ENCODE results near the gene FLACC1.
"Not testable (repeated sequence)": the region's sequence is repeated elsewhere in the genome, so short reads cannot be mapped to it uniquely, and the experiment has no call there.

FLACC1 gene

DNA sequence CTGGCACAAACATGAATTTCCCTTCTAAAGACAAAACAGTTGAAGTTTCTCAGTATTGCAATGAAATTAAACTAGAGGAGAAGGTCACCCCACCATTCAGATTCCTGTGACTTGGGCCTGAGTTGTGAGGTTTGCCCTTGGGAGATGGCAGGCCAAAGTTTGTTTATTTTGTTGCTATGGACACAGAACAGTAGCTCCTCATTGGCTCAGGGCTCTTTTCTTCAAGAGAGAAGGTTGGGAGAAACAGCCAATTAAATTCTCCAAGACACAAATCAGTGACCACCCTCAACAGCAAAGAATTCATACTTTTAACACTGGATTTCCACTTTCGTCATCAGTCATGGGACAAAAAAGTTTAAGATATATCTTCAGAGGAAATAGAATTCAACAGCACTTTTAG is at the start of gene FLACC1:
Gene FLACC1 (minus strand): TSS at position 125 of the 400 bp plus-strand sequence. CDS start 5,941 bp downstream, outside the sequence.
- DNase-seq, result no peak

GRCh38 chr2:201406077-201406662 is 49.0 kb upstream of the FLACC1 start:
- DNase-seq, result no peak

DNA sequence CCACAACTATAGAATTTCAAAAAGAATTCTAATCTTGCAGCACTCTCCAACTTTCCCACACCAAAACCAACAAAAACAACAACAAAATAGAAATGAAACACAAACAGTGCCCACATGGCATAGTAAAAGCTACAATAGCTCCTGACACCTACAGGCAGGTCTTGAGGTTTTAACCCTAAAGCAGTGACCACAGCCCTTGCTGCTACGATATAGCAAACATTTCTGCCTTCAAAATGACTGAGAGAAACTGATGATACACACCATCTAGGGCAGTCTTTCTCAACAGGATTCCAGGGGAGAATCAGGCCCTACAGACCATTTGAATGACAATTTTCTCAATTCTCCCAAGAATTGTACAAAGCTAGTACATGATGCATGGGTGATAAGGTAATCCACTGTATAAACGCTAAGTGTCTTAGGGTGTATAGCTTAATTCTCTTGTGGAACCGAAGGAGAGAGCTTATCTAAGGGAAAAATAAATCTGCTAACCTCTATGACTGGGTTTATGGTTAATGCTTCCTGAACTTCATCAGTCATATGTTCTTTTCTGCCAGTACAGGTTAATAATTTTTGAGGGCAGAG is 47.6 kb upstream of the FLACC1 start:
- no peak for DNase-seq

GRCh38 chr2:201403880-201404279 is 46.7 kb upstream of the FLACC1 start:
- no peak for DNase-seq

- DNase-seq, result no peak
These were observed 45.8 kb upstream of the FLACC1 start for GRCh38 chr2:201402651-201403562.

DNA sequence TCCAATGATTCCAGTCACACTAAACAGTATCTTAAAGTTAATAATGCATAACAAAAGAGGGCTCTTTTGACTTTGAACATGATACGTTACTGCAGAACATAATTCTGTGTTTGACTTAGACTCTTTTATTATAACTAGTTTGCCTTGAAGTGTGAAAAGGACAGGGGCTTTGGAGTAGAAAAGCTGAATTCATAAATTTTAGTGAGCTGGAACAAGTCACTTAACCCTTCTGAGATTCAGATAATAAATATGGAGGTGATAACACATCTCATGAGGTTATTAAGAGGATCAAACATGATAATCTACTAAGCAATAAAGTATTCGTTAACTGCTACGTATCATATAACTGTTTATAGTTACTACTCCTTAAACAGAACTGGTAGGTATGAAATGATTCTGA is 44.7 kb upstream of the FLACC1 start:
- DNase-seq, result no peak

GRCh38 chr2:201396595-201396994 is 39.5 kb upstream of the FLACC1 start:
- DNase-seq, result no peak

DNA sequence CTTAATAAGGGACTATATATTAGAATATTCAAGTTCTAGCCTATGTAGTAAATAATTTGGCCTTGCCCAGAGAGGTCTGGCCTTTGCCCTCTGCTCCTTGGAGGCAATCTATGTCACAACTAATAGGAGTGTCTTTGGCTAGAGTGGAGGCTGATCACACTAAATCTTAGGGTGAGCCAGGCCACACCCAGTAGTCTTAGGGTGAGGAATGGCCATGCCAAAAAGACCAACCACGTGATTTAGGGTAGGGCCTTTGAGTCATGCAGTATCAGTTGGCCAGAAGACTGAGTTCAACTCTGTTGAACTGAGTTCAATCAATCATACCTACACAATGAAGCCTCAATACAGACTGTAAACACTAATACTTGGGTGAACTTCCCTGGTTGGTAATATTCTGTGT is 26.0 kb upstream of the FLACC1 start:
- DNase-seq, result no peak

DNA sequence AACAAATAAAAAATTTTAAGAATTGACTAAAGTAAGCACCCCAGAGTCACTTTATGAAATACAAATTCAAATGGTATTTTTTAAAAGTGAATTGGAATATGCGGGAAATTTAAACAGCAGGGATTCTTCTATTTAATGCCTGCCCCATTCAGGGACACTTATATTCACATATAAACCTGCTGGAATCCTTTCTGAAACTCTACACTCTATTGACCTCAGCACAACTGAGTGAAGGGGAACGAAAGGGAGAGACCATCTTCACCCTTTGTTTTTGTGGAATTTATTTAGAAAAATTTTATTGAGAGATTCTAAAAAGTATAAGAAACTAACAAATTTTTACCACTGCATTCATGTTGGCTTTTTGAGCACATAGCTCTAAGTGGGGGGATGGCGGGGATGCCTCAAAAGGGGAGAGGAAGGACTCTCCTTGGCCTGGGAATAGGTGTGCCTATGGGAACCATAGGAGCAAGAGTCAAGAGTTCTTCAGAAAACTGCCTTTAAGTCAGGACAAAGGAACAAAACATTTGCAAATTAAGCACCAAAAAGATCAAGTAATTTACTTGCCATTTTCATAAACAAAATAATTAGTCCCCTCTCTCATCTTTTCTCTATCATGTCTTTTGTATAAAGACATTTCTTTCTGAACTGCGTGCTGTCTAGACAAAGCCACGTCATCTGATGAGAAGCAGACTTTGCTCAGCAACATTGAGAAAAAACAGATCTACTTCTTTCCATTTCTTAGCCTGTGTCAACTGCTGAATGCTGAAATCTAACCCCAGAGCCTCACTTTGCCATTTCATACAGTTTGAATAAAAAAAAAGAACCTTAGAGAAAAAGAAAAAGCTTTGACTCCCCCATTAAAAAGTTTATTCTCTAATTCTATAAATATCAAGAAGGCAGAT is 21.6 kb upstream of the FLACC1 start:
- no peak for DNase-seq

- no peak for DNase-seq
These were observed 20.1 kb upstream of the FLACC1 start for GRCh38 chr2:201377218-201377617.

GRCh38 chr2:201369775-201370174 is 12.6 kb upstream of the FLACC1 start:
- DNase-seq, result no peak

DNA sequence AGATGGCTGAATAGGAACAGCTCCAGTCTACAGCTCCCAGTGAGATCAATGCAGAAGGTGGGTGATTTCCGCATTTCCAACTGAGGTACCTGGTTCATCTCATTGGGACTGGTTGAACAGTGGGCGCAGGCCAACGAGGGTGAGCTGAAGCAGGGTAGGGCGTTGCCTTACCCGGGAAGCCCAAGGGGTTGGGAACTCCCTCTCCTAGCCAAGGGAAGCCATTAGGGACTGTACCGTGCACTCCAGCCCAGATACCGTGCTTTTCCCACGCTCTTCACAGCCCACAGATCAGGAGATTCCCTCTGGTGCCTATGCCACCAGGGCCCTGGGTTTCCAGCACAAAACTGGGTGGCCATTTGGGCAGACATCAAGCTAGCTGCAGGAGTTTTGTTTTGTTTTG is 12.2 kb upstream of the FLACC1 start:
- DNase-seq, result not testable (repeated sequence)

DNA sequence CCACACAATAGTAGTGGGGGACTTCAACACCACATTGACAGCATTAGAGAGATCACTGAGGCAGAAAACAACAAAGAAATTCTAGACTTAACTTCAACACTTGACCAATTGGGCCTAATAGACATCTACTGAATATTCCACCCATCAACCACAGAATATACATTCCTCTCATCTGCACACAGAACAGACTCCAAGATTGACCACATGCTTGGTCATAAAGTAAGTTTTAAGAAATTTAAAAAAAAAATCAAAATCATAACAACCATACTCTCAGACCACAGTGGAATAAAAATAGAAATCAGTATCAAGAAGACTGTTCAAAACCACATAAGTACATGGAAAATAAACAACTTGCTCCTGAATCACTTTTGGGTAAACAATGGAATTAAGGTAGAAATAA is 9.0 kb upstream of the FLACC1 start:
- no peak for DNase-seq

GRCh38 chr2:201363857-201364560 is 6.9 kb upstream of the FLACC1 start:
- DNase-seq, result peak; percentile 5 to 19

DNA sequence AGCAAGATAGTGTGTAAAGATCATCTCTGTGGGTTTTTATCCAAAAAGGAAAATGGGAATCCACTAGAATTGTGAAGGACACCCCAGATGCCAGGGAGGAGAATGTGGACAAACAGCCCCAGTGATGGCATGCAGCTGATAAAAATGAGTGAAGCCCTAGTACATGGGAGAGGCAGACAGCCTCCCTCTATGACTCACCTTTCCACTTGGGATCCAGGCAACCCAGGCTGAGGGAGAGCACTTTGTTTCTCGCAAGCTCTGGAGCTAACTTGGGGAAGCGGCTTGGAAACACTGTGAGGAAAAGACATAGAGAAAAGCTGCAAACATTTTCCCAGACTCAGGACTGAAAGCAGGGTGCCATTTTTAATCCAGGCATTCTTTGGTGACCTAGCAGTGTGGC is 5.3 kb upstream of the FLACC1 start:
- DNase-seq, result no peak

- DNase-seq, result no peak
These were observed 4.1 kb upstream of the FLACC1 start for GRCh38 chr2:201361078-201361733.

DNA sequence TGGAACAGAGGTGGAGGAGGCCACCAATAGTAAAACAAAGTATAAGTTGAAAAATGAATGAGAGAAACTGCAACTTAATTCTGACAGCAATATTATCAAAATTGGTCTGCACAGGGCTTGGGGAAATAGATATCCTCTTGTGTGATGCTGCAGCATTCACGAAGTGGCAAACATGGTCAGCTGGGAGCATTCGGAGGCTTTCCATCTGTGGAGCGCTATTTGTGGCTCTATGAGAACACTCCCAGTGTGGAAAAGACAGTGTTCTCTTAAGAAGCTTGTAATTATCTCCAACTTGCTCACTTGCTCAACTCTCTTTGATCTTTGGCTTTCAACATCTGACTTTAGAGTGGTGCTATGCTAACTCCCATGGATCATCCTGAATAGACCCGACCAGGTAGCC is 3.1 kb upstream of the FLACC1 start:
- no peak for DNase-seq

- peak; percentile 19 to 38 for DNase-seq
These were observed 1.5 kb upstream of the FLACC1 start for GRCh38 chr2:201358684-201359083.

- DNase-seq, result no peak
These were observed 4.0 kb downstream of the FLACC1 start for GRCh38 chr2:201353116-201353515.

GRCh38 chr2:201350879-201351278 is 6.3 kb downstream of the FLACC1 start:
- DNase-seq, result no peak

DNA sequence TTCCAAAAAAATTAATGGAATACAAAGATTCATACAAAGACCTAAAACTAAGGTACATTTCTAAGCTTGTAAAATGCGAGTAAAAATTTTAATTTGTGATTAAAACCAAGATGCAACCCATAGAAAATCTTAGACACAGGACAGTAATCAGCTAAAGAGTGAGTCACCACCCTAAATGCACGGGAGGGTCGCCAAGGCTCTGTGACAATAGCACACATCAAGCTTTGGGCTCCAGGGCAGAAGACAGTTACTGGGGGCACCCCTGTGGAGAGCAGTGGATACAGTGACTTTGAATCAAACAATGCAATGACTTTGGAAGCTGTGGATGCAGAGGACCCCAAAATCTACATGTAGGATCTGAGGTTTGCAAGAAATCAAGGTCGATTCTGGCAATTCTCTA is 7.5 kb downstream of the FLACC1 start:
- no peak for DNase-seq

DNA sequence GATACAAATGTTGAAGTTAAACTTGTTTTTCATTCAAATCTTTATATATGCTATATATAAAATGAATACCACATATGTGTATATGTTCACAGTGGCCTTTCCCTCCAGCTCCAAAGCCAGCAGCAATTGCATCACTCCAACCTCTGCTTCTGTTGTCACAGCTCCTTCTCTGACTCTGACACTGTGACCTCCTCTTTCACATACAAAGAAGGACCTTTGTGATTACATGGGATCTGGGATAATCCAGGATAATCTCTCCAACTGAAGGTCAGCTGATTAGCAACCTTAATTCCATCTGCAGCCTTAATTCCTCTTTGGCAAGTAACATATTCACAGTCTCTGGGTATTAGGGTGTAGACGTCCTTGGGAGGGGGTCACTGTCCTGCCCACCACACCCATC is 8.4 kb downstream of the FLACC1 start:
- DNase-seq, result no peak
